ENCODE measurements around the gene ZNF644. TPM values are rescaled to one million over a fixed set of nuclear protein-coding genes. Genes with fewer than 3 reads are reported as not detected.
"Not testable (repeated sequence)": the region's sequence is repeated elsewhere in the genome, so short reads cannot be mapped to it uniquely, and the experiment has no call there.

The ZNF644 gene
- total RNA-seq: 10 to 100 TPM; 49.4 to 49.7 TPM
- polyA plus RNA-seq: 50.7 TPM

DNA sequence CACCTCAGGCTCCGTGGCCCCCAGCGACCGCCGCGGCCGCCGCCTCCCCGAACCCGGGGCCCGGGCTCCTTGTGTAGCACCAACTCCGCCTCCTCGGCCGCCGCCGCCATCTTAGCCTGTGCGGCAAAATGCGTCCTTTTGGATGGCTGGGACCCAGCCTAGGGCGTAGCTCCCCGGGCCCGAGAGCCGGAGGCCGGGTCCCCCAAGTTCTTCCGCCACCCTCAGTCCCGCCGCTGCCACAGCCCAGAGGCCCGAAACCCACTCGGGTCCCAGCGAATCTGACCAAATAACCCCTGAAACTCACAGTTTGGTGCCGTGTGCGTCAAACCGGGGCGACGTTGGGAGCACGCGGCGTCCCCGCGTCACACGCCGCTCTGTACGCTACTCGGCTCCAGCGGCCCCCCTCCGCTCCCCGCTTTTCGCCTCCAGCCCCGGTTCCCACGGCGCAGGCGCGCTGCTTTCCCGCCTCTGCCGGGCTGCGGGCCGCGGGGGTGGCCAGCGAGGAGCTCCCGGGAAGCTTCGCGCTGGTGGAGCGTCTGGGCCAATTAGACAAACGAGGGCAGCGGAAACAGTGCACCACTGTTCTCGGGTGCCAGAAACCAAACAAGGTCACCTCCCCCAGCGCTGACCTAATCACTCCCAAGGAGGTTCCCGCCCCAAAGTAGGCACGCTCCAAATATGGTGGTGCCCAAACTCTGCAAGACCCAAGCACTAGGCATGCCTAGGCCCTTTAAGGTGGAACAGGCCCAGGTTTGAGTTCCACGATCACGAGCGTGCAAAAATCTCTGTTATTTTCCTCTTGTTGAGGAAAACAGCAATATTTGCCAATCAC is at the start of gene ZNF644:
ZNF644 (minus strand) TSS at position 350 of the 832 bp plus-strand sequence. CDS start 39,682 bp downstream, outside the sequence.
- POLR2A ChIA-PET: interaction anchor here (0.7 to 1.0 kb wide), 5 partner anchors 11 to 1810 kb away, joined by 3 to 5 read pairs (median 3); partner anchors contain the start of gene RPL5
- DNase-seq: peak; percentile 82 to 95 (median 92)
- Histone ChIP-seq H3K4me3 (ENCODE audit: low read length) (peak within 1 kb of the TSS; percentile 95), H3K27ac (ENCODE audit: low read depth, low read length) (peak within 1 kb of the TSS; percentile 97), H3K9me3 (ENCODE audit: low read length) (no peaks in the 10 kb centered on the region), H3K36me3 (ENCODE audit: insufficient read depth, low read length) (no peaks in the 10 kb centered on the region), H3K4me1 (ENCODE audit: insufficient read depth, low read length) (peaks cover 55% of the 10 kb centered on the region), H3K27me3 (ENCODE audit: insufficient read depth, low read length, poor library complexity, severe bottlenecking) (no peaks in the 10 kb centered on the region)
- CTCF ChIA-PET: interaction anchor here (1.1 to 1.3 kb wide), 2 partner anchors 11 to 143 kb away, joined by 3 read pairs; no protein-coding TSS in a partner anchor
- Mint-ChIP-seq H3K4me3 (peak within 1 kb of the TSS; percentile 80 to 98 (median 94)), H3K27me3 (no peaks in the 10 kb centered on the region), H3K4me1 (peaks cover 56 to 68% (median 62%) of the 10 kb centered on the region in 3 donors), H3K27ac (peak within 1 kb of the TSS; percentile 82 to 100 (median 98)), H3K36me3 (peaks cover 0 to 29% (median 0%) of the 10 kb centered on the region in 3 donors), H3K9me3 (no peaks in the 10 kb centered on the region)

- ChIA-PET CTCF (no interaction called here), POLR2A (no interaction called here)
- H3K4me1 Mint-ChIP-seq: no peaks in the 10 kb centered on the region
- H3K36me3 Mint-ChIP-seq: peaks cover 0 to 14% (median 0%) of the 10 kb centered on the region in 3 donors
- H3K27me3 Mint-ChIP-seq: peaks cover 16 to 35% of the 10 kb centered on the region in 2 donors
- peaks cover 0 to 3% (median 0%) of the 10 kb centered on the region in 5 donors for H3K9me3 Mint-ChIP-seq
- no peak overlapping the region for H3K4me3 Mint-ChIP-seq
- Histone ChIP-seq H3K36me3 (ENCODE audit: insufficient read depth, low read length) (no peaks in the 10 kb centered on the region), H3K9me3 (ENCODE audit: low read length) (no peaks in the 10 kb centered on the region), H3K27me3 (ENCODE audit: insufficient read depth, low read length, poor library complexity, severe bottlenecking) (no peaks in the 10 kb centered on the region), H3K4me1 (ENCODE audit: insufficient read depth, low read length) (no peaks in the 10 kb centered on the region), H3K27ac (ENCODE audit: low read depth, low read length) (no peak overlapping the region), H3K4me3 (ENCODE audit: low read length) (no peak overlapping the region)
- DNase-seq: no peak
- no peak overlapping the region for H3K27ac Mint-ChIP-seq
Observed at GRCh38 chr1:91070298-91070697, 48.5 kb upstream of the ZNF644 start.

DNA sequence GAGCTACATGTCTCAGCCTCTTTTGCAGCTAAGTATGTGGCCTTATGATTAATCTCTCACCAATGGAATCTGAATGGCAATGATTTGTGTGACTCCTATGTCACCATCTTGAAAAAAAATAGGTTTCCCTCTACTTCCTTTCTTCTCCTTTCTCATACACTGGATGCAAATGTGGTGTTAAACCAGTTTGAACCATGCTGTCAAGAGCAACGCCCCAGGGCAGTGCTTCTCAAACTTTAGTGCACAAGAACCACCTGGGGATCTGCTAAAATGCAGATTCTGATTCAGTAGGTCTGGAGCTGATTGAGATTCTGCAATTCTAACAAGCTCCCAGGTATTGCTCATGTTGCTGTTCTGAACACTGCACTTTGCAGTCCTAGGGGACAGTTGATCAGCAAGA is 44.7 kb upstream of the ZNF644 start:
- DNase-seq: no peak
- Histone ChIP-seq H3K9me3 (ENCODE audit: low read length) (no peaks in the 10 kb centered on the region), H3K4me3 (ENCODE audit: low read length) (no peak overlapping the region), H3K27me3 (ENCODE audit: insufficient read depth, low read length, poor library complexity, severe bottlenecking) (no peaks in the 10 kb centered on the region), H3K36me3 (ENCODE audit: insufficient read depth, low read length) (no peaks in the 10 kb centered on the region), H3K4me1 (ENCODE audit: insufficient read depth, low read length) (no peaks in the 10 kb centered on the region), H3K27ac (ENCODE audit: low read depth, low read length) (no peak overlapping the region)
- Mint-ChIP-seq H3K27me3 (peaks cover 18 to 26% of the 10 kb centered on the region in 2 donors), H3K36me3 (peaks cover 0 to 14% (median 1%) of the 10 kb centered on the region in 3 donors), H3K27ac (no peak overlapping the region), H3K4me3 (no peak overlapping the region), H3K4me1 (no peaks in the 10 kb centered on the region), H3K9me3 (peaks cover 0 to 4% (median 0%) of the 10 kb centered on the region in 5 donors)
- CTCF ChIA-PET: interaction anchor here (1.0 kb wide), 1 partner anchor 12 kb away, joined by 3 read pairs; no protein-coding TSS in a partner anchor
- POLR2A ChIA-PET: no interaction called here

DNA sequence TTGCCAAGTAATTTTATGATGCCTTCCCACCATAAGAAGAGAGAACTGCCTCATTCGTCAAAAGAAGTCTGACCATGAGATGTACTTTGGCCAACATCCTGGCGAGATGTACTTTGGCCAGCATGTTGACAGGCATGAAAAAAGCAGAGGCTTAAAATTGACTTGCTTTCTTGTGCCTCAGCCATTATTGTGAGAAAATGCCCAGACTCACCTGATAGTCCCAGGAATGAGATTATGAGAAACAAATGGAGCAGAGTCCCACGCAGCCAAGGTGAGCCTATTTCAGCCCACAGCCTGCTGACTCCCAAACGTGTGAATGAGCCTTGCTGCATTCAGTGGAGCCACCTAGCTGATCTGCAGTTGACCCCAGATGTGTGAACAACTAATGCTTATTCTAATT is 43.5 kb upstream of the ZNF644 start:
- ChIA-PET POLR2A (no interaction called here), CTCF (no interaction called here)

DNA sequence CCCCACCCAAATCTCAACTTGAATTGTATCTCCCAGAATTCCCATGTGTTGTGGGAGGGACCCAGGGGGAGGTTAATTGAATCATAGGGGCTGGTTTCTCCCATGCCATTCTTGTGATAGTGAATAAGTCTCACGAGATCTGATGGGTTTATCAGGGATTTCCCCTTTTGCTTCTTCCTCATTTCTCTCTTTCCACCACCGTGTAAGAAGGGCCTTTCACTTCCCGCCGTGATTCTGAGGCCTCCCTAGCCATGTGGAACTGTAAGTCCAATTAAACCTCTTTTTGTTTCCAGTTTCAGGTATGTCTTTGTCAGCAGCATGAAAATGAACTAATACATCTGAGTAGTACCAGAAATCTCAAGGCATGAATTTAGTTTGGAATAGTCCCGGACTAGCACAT is 41.6 kb upstream of the ZNF644 start:
- not testable (repeated sequence) for H3K27ac ChIP-seq (ENCODE audit: low read depth, low read length); H3K4me1 Mint-ChIP-seq
- H3K36me3 Mint-ChIP-seq: peaks cover 0 to 12% (median 3%) of the 10 kb centered on the region in 3 donors

More for the DNA sequence above, 43.5 kb upstream of the ZNF644 start:
- Histone ChIP-seq H3K4me1 (ENCODE audit: insufficient read depth, low read length) (no peaks in the 10 kb centered on the region), H3K4me3 (ENCODE audit: low read length) (no peak overlapping the region), H3K27me3 (ENCODE audit: insufficient read depth, low read length, poor library complexity, severe bottlenecking) (no peaks in the 10 kb centered on the region), H3K9me3 (ENCODE audit: low read length) (no peaks in the 10 kb centered on the region), H3K27ac (ENCODE audit: low read depth, low read length) (no peak overlapping the region), H3K36me3 (ENCODE audit: insufficient read depth, low read length) (no peaks in the 10 kb centered on the region)
- Mint-ChIP-seq H3K9me3 (peaks cover 0 to 4% (median 0%) of the 10 kb centered on the region in 5 donors), H3K27ac (no peak overlapping the region), H3K27me3 (peaks cover 16 to 27% of the 10 kb centered on the region in 2 donors), H3K4me1 (no peaks in the 10 kb centered on the region), H3K36me3 (peaks cover 0 to 14% (median 1%) of the 10 kb centered on the region in 3 donors), H3K4me3 (no peak overlapping the region)
- no peak for DNase-seq

DNA sequence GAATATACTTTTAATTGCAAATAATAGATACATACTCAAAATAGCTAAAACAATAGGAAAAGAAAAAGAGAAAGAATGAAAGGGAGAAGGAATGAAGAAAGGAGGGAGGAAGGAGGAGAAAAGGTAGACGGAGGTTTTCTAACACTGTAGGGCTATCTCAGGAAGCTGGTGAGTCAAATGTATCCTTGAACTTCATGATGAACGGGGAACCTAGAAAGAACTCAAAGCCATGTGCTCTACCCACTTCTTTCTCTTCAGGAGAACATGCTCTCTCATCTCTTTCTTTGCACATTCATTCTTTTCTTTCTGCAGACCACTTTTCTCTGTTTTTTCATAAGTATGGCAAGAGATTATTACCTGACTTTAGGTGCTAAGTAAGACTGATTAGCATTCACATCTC is 37.3 kb upstream of the ZNF644 start:
- H3K36me3 Mint-ChIP-seq: peaks cover 0 to 4% (median 2%) of the 10 kb centered on the region in 3 donors
- Histone ChIP-seq H3K9me3 (ENCODE audit: low read length) (no peaks in the 10 kb centered on the region), H3K27ac (ENCODE audit: low read depth, low read length) (no peak overlapping the region), H3K27me3 (ENCODE audit: insufficient read depth, low read length, poor library complexity, severe bottlenecking) (no peaks in the 10 kb centered on the region), H3K36me3 (ENCODE audit: insufficient read depth, low read length) (no peaks in the 10 kb centered on the region), H3K4me1 (ENCODE audit: insufficient read depth, low read length) (no peaks in the 10 kb centered on the region), H3K4me3 (ENCODE audit: low read length) (no peak overlapping the region)
- ChIA-PET CTCF (no interaction called here), POLR2A (no interaction called here)
- no peak overlapping the region for H3K27ac Mint-ChIP-seq
- H3K9me3 Mint-ChIP-seq: peaks cover 0 to 3% (median 0%) of the 10 kb centered on the region in 5 donors
- no peak overlapping the region for H3K4me3 Mint-ChIP-seq
- no peak for DNase-seq
- H3K4me1 Mint-ChIP-seq: no peaks in the 10 kb centered on the region
- peaks cover 8 to 14% of the 10 kb centered on the region in 2 donors for H3K27me3 Mint-ChIP-seq

More for the DNA sequence above, 41.6 kb upstream of the ZNF644 start:
- H3K4me1 ChIP-seq (ENCODE audit: insufficient read depth, low read length); H3K36me3 ChIP-seq (ENCODE audit: insufficient read depth, low read length); H3K4me3 ChIP-seq (ENCODE audit: low read length); H3K4me3 Mint-ChIP-seq; H3K9me3 ChIP-seq (ENCODE audit: low read length); CTCF ChIA-PET; H3K27me3 ChIP-seq (ENCODE audit: insufficient read depth, low read length, poor library complexity, severe bottlenecking); DNase-seq; H3K9me3 Mint-ChIP-seq; POLR2A ChIA-PET: not testable (repeated sequence)
- H3K27ac Mint-ChIP-seq: peak overlapping the region in 1 of 8 donors; percentile 20
- H3K27me3 Mint-ChIP-seq: peaks cover 12 to 28% of the 10 kb centered on the region in 2 donors

DNA sequence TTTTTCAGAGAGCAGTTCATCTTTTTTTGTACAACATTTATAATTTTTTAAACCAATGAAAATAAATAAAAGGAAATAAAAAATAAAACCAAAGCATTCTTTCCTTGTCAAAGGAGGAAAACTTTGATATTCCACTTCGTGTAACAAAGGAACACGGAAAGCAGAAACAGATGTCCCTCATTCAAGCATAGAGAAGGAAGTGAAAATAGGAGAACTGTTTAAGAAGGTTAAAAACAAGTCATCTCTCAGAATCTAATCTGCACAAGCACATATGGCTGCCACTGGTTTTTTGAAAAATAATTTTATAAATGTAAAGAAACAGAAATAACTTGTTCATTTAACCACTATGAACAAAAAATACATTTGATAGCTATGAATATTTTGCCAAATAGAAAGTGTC is 35.9 kb upstream of the ZNF644 start:
- H3K27me3 ChIP-seq (ENCODE audit: insufficient read depth, low read length, poor library complexity, severe bottlenecking): no peaks in the 10 kb centered on the region
- no peaks in the 10 kb centered on the region for H3K36me3 ChIP-seq (ENCODE audit: insufficient read depth, low read length)
- DNase-seq: no peak
- no peak overlapping the region for H3K4me3 ChIP-seq (ENCODE audit: low read length)
- Mint-ChIP-seq H3K36me3 (peaks cover 0 to 4% (median 2%) of the 10 kb centered on the region in 3 donors), H3K27ac (no peak overlapping the region), H3K27me3 (peaks cover 4 to 14% of the 10 kb centered on the region in 2 donors), H3K4me1 (no peaks in the 10 kb centered on the region), H3K4me3 (no peak overlapping the region), H3K9me3 (peaks cover 0 to 3% (median 0%) of the 10 kb centered on the region in 5 donors)
- H3K4me1 ChIP-seq (ENCODE audit: insufficient read depth, low read length): no peaks in the 10 kb centered on the region
- H3K9me3 ChIP-seq (ENCODE audit: low read length): no peaks in the 10 kb centered on the region
- POLR2A ChIA-PET: no interaction called here
- CTCF ChIA-PET: no interaction called here
- no peak overlapping the region for H3K27ac ChIP-seq (ENCODE audit: low read depth, low read length)

DNA sequence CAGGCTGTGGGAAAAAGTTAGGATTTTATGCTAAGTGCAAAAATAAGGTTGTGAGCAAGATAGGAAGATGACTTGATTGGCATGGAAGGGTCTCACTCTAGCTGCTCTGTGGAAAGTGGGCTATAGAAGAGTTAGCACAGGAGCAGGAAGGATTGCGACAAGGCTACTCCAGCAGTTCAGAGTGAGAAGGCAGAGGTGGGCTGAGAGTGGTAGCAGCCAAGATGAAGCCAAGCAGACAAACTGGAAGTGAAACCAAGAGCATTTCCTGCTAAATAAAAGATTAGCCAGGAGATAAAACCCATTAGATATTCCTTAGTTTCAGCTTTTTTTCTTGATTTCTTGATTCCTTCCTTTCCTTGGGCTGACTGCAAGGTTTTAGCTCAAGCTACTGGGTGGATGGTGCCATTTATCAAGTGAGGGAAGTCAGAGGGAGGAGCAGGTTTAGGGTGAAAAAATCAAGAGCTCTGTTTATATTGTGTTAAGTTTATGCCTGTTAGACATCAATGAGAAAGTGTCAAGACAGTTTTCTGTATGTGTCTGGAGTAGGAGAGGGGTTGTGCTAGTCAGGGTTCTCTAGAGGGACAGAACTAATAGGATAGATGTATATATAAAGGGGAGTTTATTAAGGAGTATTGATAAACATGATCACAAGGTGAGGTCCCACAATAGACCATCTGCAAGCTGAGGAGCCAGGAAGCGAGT is 33.1 kb upstream of the ZNF644 start:
- H3K36me3 ChIP-seq (ENCODE audit: insufficient read depth, low read length): no peaks in the 10 kb centered on the region
- H3K9me3 ChIP-seq (ENCODE audit: low read length): no peaks in the 10 kb centered on the region
- no peak overlapping the region for H3K4me3 Mint-ChIP-seq
- no peaks in the 10 kb centered on the region for H3K27me3 ChIP-seq (ENCODE audit: insufficient read depth, low read length, poor library complexity, severe bottlenecking)
- H3K9me3 Mint-ChIP-seq: no peaks in the 10 kb centered on the region
- no peak overlapping the region for H3K27ac Mint-ChIP-seq
- POLR2A ChIA-PET: no interaction called here
- no peak overlapping the region for H3K27ac ChIP-seq (ENCODE audit: low read depth, low read length)
- no peak for DNase-seq
- H3K4me3 ChIP-seq (ENCODE audit: low read length): no peak overlapping the region
- H3K27me3 Mint-ChIP-seq: peaks cover 4% of the 10 kb centered on the region in 2 donors
- H3K36me3 Mint-ChIP-seq: no peaks in the 10 kb centered on the region
- no peaks in the 10 kb centered on the region for H3K4me1 ChIP-seq (ENCODE audit: insufficient read depth, low read length)
- CTCF ChIA-PET: interaction anchor here (0.9 kb wide), 1 partner anchor 11 kb away, joined by 3 read pairs; no protein-coding TSS in a partner anchor
- no peaks in the 10 kb centered on the region for H3K4me1 Mint-ChIP-seq
